Liver (tissue), 9 donors: ENCODE measurements around the gene MEAK7. TPM values are rescaled to one million over a fixed set of nuclear protein-coding genes. Genes with fewer than 3 reads are reported as not detected.

Experiments used
- DNase-seq: peaks from one replicate; pipeline ENCODE4 v3.0.0-alpha.2; 2017; ENCODE audit warnings: low spot score
- H3K27ac ChIP-seq, 2 donors: one replicate each; pipeline ENCODE4 v1.7.0; 2013; ENCODE audit warnings: inconsistent platforms in 2 of 2, low read length in 2 of 2, control low read depth in 1 of 2, low read depth in 1 of 2, mild to moderate bottlenecking in 1 of 2
- H3K27me3 ChIP-seq, 4 donors: one replicate each; pipeline versions ENCODE4 v1.6.1 to v1.7.0; 2013; ENCODE audit warnings: low read length in 3 of 4, inconsistent platforms in 1 of 4, mild to moderate bottlenecking in 1 of 4, moderate library complexity in 1 of 4; ENCODE audit not compliant: control insufficient read depth in 4 of 4, insufficient read depth in 4 of 4
- H3K36me3 ChIP-seq, 4 donors: one replicate each; pipeline versions ENCODE4 v1.6.1 to v1.7.0; 2013; ENCODE audit warnings: low read length in 3 of 4, mild to moderate bottlenecking in 3 of 4, low read depth in 1 of 4, moderate library complexity in 1 of 4; ENCODE audit not compliant: control insufficient read depth in 4 of 4, insufficient read depth in 3 of 4
- H3K4me1 ChIP-seq, 4 donors: one replicate each; pipeline versions ENCODE4 v1.6.1 to v1.7.0; 2013; ENCODE audit warnings: low read length in 3 of 4, mild to moderate bottlenecking in 3 of 4, moderate library complexity in 1 of 4; ENCODE audit not compliant: control insufficient read depth in 4 of 4, insufficient read depth in 4 of 4
- H3K4me3 ChIP-seq, 3 donors: one replicate each; pipeline versions ENCODE4 v1.6.1 to v1.7.0; 2013; ENCODE audit warnings: low read length in 3 of 3, control low read depth in 1 of 3, low read depth in 1 of 3, mild to moderate bottlenecking in 1 of 3
- H3K9ac ChIP-seq, 2 donors: one replicate each; pipeline ENCODE4 v1.7.0; 2013; ENCODE audit warnings: low read length in 2 of 2, mild to moderate bottlenecking in 2 of 2, moderate library complexity in 2 of 2, control low read depth in 1 of 2, low read depth in 1 of 2
- H3K9me3 ChIP-seq, 4 donors: one replicate each; pipeline versions ENCODE4 v1.6.1 to v1.7.0; 2013; ENCODE audit warnings: low read length in 3 of 4; ENCODE audit not compliant: control insufficient read depth in 4 of 4
- EGR1 ChIP-seq, 2 donors: IDR thresholded peaks; 2 replicates each; pipeline ENCODE4 v1.6.1; 2016 to 2018; ENCODE audit warnings: antibody characterized with exemption in 2 of 2, low read depth in 2 of 2
- FOXA1 ChIP-seq: IDR thresholded peaks from 2 replicates; pipeline ENCODE4 v1.6.1; 2016; ENCODE audit warnings: antibody characterized with exemption
- FOXA2 ChIP-seq: IDR thresholded peaks from 2 replicates; pipeline ENCODE4 v1.6.1; 2016; ENCODE audit warnings: antibody characterized with exemption
- GABPA ChIP-seq, 2 donors: IDR thresholded peaks in 1 of 2; conservative IDR thresholded peaks in 1 of 2; 2 replicates each; pipeline ENCODE4 v1.6.1; 2016; ENCODE audit warnings: antibody characterized with exemption in 2 of 2, mild to moderate bottlenecking in 1 of 2, moderate library complexity in 1 of 2
- HNF4A ChIP-seq, 2 donors: conservative IDR thresholded peaks; 2 replicates each; pipeline ENCODE4 v1.6.1; 2016; ENCODE audit warnings: antibody characterized with exemption in 2 of 2, mild to moderate bottlenecking in 2 of 2
- HNF4G ChIP-seq: IDR thresholded peaks from 2 replicates; pipeline ENCODE4 v1.6.1; 2016; ENCODE audit warnings: antibody characterized with exemption
- JUND ChIP-seq, 2 donors: IDR thresholded peaks; 2 replicates each; pipeline ENCODE4 v1.6.1; 2016; ENCODE audit warnings: antibody characterized with exemption in 2 of 2
- NR2F2 ChIP-seq: IDR thresholded peaks from 2 replicates; pipeline ENCODE4 v1.6.1; 2016; ENCODE audit warnings: antibody characterized with exemption
- RAD21 ChIP-seq, 2 donors: IDR thresholded peaks; 2 replicates each; pipeline ENCODE4 v1.6.1; 2016; ENCODE audit warnings: antibody characterized with exemption in 2 of 2, mild to moderate bottlenecking in 2 of 2
- RXRA ChIP-seq, 2 donors: IDR thresholded peaks; 2 replicates each; pipeline ENCODE4 v1.6.1; 2017 to 2018; ENCODE audit warnings: antibody characterized with exemption in 2 of 2, mild to moderate bottlenecking in 1 of 2
- SP1 ChIP-seq: IDR thresholded peaks from 2 replicates; pipeline ENCODE4 v1.6.1; 2018; ENCODE audit warnings: antibody characterized with exemption, mild to moderate bottlenecking
- TAF1 ChIP-seq: conservative IDR thresholded peaks from 2 replicates; pipeline ENCODE4 v1.6.1; 2016; ENCODE audit warnings: antibody characterized with exemption, mild to moderate bottlenecking
- YY1 ChIP-seq: IDR thresholded peaks from 2 replicates; pipeline ENCODE4 v1.6.1; 2016; ENCODE audit warnings: antibody characterized with exemption, mild to moderate bottlenecking
- WGBS: extraction: QIAGEN DNeasy Blood & Tissue Kit; methylation state at CpG from one replicate; pipeline ENCODE4 v1.1.7; 2013; 5-methylcytosine and 5-hydroxymethylcytosine counted together
- polyA plus RNA-seq, 2 donors: library from polyadenylated mRNA; stranded (reverse) in 1 of 2; unstranded in 1 of 2; fragments of 200-250 nt in 1 of 2; fragments of >200 nt in 1 of 2; fragmentation: Nextera tagmentation in 1 of 2; extraction: Ambion mirVana in 1 of 2; gene quantifications; one replicate each; pipeline versions ENCODE4 v1.2.1 to v1.2.3, GENCODE V29; 2013 to 2015
- total RNA-seq, 2 donors: library from RNA; depleted of rRNA; stranded (reverse); fragments of >200 nt; gene quantifications; one replicate each; pipeline ENCODE4 v1.2.3, GENCODE V29; 2014
- TF ChIP-seq, protein P1 (sequence below): IDR thresholded peaks from 2 replicates; pipeline ENCODE4 v1.6.1; 2016; ENCODE audit warnings: antibody characterized with exemption
- TF ChIP-seq, protein P2 (sequence below): IDR thresholded peaks from 2 replicates; pipeline ENCODE4 v1.6.1; 2016; ENCODE audit warnings: antibody characterized with exemption
- TF ChIP-seq, protein P3 (sequence below): IDR thresholded peaks from 2 replicates; pipeline ENCODE4 v1.6.1; 2016; ENCODE audit warnings: antibody characterized with exemption
- TF ChIP-seq, protein P4 (sequence below): IDR thresholded peaks from 2 replicates; pipeline ENCODE4 v1.6.1; 2016; ENCODE audit warnings: antibody characterized with exemption, mild to moderate bottlenecking
- TF ChIP-seq, protein P5 (sequence below): fragments of 150-350 bp; IDR thresholded peaks from 2 replicates; pipeline ENCODE4 v1.5.1; 2017; ENCODE audit warnings: improper control_type of control experiment, low read depth, low read length; ENCODE audit not compliant: missing input control
- donor health status: healthy.
- donor health status: healthy.
- donor health status: healthy.
- donor health status: healthy.
- donor health status: healthy.

MEAK7 gene
- total and polyA plus RNA-seq, 4 donors: 1.3 to 4.0 (median 2.2) TPM

DNA sequence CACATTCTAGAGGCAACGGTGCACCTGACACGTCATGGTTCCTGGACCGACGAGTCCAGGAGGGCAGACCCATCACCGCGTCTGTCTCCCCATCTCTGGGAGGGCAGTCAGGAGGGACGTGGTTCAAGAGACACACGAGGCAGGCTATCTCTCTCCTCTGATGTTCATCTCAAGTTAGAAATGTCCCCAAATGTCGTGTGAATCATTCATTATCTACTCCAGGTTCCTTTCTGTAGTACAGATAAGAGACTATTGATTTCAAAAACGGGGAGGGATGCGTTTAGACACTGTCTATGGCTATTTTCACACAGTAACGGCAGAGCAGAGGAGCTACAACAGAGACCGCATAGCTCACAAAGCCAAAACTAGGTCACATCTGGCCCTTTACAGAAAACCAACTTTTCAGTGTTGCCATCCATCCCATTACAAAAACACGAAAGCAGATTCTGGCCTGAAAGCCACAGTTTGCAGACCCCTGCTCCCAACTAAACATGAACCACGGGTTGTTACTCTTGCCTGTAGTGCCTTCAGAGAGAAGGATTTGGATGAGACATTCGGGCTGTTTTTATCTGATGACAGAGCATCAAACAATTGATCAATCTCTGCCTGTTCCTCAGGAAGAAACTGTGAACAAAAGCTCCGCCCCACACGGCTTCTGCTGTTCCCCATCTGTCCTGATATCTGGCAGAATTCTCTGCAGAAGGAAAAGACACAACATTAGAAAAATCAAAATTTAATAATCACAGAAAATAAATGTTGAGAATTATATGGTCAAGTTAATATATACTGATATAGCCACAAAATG lies 6.8 kb downstream of the MEAK7 start:
- Histone ChIP-seq H3K27me3 (no peaks in the 10 kb centered on the region), H3K9me3 (no peaks in the 10 kb centered on the region), H3K27ac (no peak overlapping the region), H3K36me3 (peaks cover 3 to 14% (median 4%) of the 10 kb centered on the region in 4 donors), H3K9ac (no peak overlapping the region), H3K4me3 (no peak overlapping the region), H3K4me1 (no peaks in the 10 kb centered on the region)
- WGBS: 89% methylated on average over 18 of the region's 18 CpGs
- TF ChIP-seq TAF1: no peak
- TF ChIP-seq, protein P1, sequence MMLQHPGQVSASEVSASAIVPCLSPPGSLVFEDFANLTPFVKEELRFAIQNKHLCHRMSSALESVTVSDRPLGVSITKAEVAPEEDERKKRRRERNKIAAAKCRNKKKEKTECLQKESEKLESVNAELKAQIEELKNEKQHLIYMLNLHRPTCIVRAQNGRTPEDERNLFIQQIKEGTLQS: no peak
- TF ChIP-seq HNF4A (conservative IDR thresholded peaks at IDR 0.05): no peak
- no peak for TF ChIP-seq JUND (IDR thresholded peaks at IDR 0.05)
- no peak for TF ChIP-seq SP1
- no peak for TF ChIP-seq RXRA (IDR thresholded peaks at IDR 0.05)
- no peak for TF ChIP-seq RAD21 (IDR thresholded peaks at IDR 0.05)
- no peak for TF ChIP-seq EGR1 (IDR thresholded peaks at IDR 0.05; ENCODE audit: low read depth in 2 of 2)
- no peak for TF ChIP-seq FOXA2
- TF ChIP-seq YY1: no peak
- no peak for TF ChIP-seq NR2F2
- TF ChIP-seq FOXA1: no peak
- TF ChIP-seq HNF4G: no peak
- TF ChIP-seq, protein P2, sequence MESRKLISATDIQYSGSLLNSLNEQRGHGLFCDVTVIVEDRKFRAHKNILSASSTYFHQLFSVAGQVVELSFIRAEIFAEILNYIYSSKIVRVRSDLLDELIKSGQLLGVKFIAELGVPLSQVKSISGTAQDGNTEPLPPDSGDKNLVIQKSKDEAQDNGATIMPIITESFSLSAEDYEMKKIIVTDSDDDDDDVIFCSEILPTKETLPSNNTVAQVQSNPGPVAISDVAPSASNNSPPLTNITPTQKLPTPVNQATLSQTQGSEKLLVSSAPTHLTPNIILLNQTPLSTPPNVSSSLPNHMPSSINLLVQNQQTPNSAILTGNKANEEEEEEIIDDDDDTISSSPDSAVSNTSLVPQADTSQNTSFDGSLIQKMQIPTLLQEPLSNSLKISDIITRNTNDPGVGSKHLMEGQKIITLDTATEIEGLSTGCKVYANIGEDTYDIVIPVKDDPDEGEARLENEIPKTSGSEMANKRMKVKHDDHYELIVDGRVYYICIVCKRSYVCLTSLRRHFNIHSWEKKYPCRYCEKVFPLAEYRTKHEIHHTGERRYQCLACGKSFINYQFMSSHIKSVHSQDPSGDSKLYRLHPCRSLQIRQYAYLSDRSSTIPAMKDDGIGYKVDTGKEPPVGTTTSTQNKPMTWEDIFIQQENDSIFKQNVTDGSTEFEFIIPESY: no peak
- TF ChIP-seq, protein P3, sequence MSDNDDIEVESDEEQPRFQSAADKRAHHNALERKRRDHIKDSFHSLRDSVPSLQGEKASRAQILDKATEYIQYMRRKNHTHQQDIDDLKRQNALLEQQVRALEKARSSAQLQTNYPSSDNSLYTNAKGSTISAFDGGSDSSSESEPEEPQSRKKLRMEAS: no peak
- TF ChIP-seq, protein P4, sequence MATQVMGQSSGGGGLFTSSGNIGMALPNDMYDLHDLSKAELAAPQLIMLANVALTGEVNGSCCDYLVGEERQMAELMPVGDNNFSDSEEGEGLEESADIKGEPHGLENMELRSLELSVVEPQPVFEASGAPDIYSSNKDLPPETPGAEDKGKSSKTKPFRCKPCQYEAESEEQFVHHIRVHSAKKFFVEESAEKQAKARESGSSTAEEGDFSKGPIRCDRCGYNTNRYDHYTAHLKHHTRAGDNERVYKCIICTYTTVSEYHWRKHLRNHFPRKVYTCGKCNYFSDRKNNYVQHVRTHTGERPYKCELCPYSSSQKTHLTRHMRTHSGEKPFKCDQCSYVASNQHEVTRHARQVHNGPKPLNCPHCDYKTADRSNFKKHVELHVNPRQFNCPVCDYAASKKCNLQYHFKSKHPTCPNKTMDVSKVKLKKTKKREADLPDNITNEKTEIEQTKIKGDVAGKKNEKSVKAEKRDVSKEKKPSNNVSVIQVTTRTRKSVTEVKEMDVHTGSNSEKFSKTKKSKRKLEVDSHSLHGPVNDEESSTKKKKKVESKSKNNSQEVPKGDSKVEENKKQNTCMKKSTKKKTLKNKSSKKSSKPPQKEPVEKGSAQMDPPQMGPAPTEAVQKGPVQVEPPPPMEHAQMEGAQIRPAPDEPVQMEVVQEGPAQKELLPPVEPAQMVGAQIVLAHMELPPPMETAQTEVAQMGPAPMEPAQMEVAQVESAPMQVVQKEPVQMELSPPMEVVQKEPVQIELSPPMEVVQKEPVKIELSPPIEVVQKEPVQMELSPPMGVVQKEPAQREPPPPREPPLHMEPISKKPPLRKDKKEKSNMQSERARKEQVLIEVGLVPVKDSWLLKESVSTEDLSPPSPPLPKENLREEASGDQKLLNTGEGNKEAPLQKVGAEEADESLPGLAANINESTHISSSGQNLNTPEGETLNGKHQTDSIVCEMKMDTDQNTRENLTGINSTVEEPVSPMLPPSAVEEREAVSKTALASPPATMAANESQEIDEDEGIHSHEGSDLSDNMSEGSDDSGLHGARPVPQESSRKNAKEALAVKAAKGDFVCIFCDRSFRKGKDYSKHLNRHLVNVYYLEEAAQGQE: no peak
- TF ChIP-seq, protein P5, sequence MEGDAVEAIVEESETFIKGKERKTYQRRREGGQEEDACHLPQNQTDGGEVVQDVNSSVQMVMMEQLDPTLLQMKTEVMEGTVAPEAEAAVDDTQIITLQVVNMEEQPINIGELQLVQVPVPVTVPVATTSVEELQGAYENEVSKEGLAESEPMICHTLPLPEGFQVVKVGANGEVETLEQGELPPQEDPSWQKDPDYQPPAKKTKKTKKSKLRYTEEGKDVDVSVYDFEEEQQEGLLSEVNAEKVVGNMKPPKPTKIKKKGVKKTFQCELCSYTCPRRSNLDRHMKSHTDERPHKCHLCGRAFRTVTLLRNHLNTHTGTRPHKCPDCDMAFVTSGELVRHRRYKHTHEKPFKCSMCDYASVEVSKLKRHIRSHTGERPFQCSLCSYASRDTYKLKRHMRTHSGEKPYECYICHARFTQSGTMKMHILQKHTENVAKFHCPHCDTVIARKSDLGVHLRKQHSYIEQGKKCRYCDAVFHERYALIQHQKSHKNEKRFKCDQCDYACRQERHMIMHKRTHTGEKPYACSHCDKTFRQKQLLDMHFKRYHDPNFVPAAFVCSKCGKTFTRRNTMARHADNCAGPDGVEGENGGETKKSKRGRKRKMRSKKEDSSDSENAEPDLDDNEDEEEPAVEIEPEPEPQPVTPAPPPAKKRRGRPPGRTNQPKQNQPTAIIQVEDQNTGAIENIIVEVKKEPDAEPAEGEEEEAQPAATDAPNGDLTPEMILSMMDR: no peak
- no peak for TF ChIP-seq GABPA (IDR thresholded peaks at IDR 0.05 in 1 of 2, conservative IDR thresholded peaks at IDR 0.05 in 1 of 2)
- no peak for DNase-seq
